ENCODE measurements around the gene NOLC1. TPM values are rescaled to one million over a fixed set of nuclear protein-coding genes. Genes with fewer than 3 reads are reported as not detected.

Gene NOLC1
- total and polyA plus RNA-seq, 2 of the 13 experiments (the other 11 are each of a cell fraction or from before 2014, with no cell fraction given): 50.6 to 81.0 TPM

DNA sequence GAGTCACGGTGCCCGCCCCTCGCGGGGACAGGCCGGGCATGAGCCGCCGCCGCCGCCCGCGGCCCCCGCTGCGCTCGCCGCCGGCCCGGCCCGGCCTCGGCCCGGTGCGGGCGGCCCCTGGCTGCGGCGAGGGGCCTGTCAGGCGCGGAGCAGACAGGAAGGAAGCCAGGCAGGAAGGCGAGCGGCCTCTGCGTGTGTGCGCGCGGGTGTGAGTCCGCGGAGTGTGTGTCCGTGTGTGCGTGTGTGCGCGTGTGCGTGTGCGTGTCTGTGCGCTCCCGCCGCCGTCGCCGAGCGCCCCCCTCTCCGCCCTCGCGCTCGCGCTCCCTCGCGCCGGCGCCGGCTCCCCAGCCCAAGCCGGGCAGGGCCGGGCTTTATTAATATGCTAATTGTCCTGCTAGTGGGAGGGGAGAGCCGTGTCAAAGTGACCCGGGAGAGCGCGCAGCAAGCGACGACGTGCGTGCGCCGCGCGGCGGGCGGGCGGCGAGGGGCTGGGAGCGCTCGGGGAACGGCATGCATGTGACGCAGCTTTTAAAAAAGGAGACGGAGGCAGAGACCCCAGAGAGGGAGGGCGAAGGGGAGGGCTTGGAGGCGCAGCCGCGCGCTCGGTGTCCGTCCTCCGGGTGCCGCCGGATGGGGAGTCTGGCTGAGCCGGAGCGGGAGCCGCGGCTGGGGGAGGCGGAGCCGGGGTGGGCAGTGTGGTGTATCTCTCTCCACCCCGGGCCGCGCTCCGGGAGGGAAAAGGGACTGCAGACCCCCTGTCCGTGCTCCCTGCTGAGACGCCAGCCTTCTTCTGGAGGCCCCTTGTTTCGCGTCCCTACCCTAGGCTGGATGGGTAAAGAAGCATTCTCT, 31.8 kb upstream of the NOLC1 start, which contains the start of gene LDB1 (continued):
- TF ChIP-seq, protein P1, sequence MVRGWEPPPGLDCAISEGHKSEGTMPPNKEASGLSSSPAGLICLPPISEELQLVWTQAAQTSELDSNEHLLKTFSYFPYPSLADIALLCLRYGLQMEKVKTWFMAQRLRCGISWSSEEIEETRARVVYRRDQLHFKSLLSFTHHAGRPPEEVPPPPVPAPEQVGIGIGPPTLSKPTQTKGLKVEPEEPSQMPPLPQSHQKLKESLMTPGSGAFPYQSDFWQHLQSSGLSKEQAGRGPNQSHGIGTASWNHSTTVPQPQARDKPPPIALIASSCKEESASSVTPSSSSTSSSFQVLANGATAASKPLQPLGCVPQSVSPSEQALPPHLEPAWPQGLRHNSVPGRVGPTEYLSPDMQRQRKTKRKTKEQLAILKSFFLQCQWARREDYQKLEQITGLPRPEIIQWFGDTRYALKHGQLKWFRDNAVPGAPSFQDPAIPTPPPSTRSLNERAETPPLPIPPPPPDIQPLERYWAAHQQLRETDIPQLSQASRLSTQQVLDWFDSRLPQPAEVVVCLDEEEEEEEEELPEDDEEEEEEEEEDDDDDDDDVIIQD (CRISPR knock-in tag; IDR thresholded peaks at IDR 0.05; ENCODE audit: low read depth): no peak
- TF ChIP-seq ZNF451 (CRISPR knock-in tag; IDR thresholded peaks at IDR 0.05): peak; percentile 39; the same call in 1 of the 2 replicates
- TF ChIP-seq HMG20A (CRISPR knock-in tag; IDR thresholded peaks at IDR 0.05; ENCODE audit: borderline replicate concordance): no peak
- peak; percentile 45; the same call in 1 of the 2 replicates for TF ChIP-seq AHR (CRISPR knock-in tag; IDR thresholded peaks at IDR 0.05)
- no peak for TF ChIP-seq PHF20 (CRISPR knock-in tag; IDR thresholded peaks at IDR 0.05)
- TF ChIP-seq, protein P2, sequence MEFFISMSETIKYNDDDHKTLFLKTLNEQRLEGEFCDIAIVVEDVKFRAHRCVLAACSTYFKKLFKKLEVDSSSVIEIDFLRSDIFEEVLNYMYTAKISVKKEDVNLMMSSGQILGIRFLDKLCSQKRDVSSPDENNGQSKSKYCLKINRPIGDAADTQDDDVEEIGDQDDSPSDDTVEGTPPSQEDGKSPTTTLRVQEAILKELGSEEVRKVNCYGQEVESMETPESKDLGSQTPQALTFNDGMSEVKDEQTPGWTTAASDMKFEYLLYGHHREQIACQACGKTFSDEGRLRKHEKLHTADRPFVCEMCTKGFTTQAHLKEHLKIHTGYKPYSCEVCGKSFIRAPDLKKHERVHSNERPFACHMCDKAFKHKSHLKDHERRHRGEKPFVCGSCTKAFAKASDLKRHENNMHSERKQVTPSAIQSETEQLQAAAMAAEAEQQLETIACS (CRISPR knock-in tag; IDR thresholded peaks at IDR 0.05): peak; percentile 56
- no peak for TF ChIP-seq PBX2 (CRISPR knock-in tag; IDR thresholded peaks at IDR 0.05)
- TF ChIP-seq ZNF354B (CRISPR knock-in tag; IDR thresholded peaks at IDR 0.05): no peak
- no peak for TF ChIP-seq ZNF263 (CRISPR knock-in tag; IDR thresholded peaks at IDR 0.05)
- no peak for TF ChIP-seq KDM1A (CRISPR knock-in tag; IDR thresholded peaks at IDR 0.05)
- no peak for TF ChIP-seq ZNF335 (CRISPR knock-in tag; IDR thresholded peaks at IDR 0.05)
- no peak for TF ChIP-seq ZNF503 (CRISPR knock-in tag; IDR thresholded peaks at IDR 0.05)
- 0 out of 2 replicates have a peak, but pooled peaks have one; percentile 51 for TF ChIP-seq AKAP8 (CRISPR knock-in tag; IDR thresholded peaks at IDR 0.05)
- no peak for TF ChIP-seq ZNF569 (CRISPR knock-in tag; IDR thresholded peaks at IDR 0.05; ENCODE audit: borderline replicate concordance)
- TF ChIP-seq, protein P3, sequence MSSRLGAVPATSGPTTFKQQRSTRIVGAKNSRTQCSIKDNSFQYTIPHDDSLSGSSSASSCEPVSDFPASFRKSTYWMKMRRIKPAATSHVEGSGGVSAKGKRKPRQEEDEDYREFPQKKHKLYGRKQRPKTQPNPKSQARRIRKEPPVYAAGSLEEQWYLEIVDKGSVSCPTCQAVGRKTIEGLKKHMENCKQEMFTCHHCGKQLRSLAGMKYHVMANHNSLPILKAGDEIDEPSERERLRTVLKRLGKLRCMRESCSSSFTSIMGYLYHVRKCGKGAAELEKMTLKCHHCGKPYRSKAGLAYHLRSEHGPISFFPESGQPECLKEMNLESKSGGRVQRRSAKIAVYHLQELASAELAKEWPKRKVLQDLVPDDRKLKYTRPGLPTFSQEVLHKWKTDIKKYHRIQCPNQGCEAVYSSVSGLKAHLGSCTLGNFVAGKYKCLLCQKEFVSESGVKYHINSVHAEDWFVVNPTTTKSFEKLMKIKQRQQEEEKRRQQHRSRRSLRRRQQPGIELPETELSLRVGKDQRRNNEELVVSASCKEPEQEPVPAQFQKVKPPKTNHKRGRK (CRISPR knock-in tag; IDR thresholded peaks at IDR 0.05): no peak
- no peak for TF ChIP-seq NFATC3 (CRISPR knock-in tag; IDR thresholded peaks at IDR 0.05)
- TF ChIP-seq ATF1 (CRISPR knock-in tag; IDR thresholded peaks at IDR 0.05): no peak
- TF ChIP-seq RFX5 (IDR thresholded peaks at IDR 0.05; ENCODE audit: low read depth, low read length): no peak
- TF ChIP-seq NFIB (CRISPR knock-in tag; IDR thresholded peaks at IDR 0.05; ENCODE audit: borderline replicate concordance): no peak

All from HepG2 (cell line).